ENCODE results near the gene BTN2A1.
"Not testable (repeated sequence)": the region's sequence is repeated elsewhere in the genome, so short reads cannot be mapped to it uniquely, and the experiment has no call there.

BTN2A1 gene

GRCh38 chr6:26502165-26502564 is 44.4 kb downstream of the BTN2A1 start:
- Histone ChIP-seq H3K27ac (ENCODE audit: poor library complexity, severe bottlenecking) (no peak overlapping the region), H3K4me1 (ENCODE audit: insufficient read depth, poor library complexity, severe bottlenecking) (no peaks in the 10 kb centered on the region), H3K9me3 (ENCODE audit: severe bottlenecking) (no peaks in the 10 kb centered on the region), H3K36me3 (ENCODE audit: low read depth) (no peaks in the 10 kb centered on the region), H3K4me3 (ENCODE audit: severe bottlenecking) (no peak overlapping the region), H3K27me3 (ENCODE audit: insufficient read depth, poor library complexity, severe bottlenecking) (peaks cover 18% of the 10 kb centered on the region)
- TF ChIP-seq, protein P1, sequence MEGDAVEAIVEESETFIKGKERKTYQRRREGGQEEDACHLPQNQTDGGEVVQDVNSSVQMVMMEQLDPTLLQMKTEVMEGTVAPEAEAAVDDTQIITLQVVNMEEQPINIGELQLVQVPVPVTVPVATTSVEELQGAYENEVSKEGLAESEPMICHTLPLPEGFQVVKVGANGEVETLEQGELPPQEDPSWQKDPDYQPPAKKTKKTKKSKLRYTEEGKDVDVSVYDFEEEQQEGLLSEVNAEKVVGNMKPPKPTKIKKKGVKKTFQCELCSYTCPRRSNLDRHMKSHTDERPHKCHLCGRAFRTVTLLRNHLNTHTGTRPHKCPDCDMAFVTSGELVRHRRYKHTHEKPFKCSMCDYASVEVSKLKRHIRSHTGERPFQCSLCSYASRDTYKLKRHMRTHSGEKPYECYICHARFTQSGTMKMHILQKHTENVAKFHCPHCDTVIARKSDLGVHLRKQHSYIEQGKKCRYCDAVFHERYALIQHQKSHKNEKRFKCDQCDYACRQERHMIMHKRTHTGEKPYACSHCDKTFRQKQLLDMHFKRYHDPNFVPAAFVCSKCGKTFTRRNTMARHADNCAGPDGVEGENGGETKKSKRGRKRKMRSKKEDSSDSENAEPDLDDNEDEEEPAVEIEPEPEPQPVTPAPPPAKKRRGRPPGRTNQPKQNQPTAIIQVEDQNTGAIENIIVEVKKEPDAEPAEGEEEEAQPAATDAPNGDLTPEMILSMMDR (IDR thresholded peaks at IDR 0.05; ENCODE audit: poor library complexity, severe bottlenecking): no peak
- DNase-seq (ENCODE audit: low spot score) (no peak), ATAC-seq (ENCODE audit: low read depth) (no peak; the same call in 2 of the 3 replicates)

DNA sequence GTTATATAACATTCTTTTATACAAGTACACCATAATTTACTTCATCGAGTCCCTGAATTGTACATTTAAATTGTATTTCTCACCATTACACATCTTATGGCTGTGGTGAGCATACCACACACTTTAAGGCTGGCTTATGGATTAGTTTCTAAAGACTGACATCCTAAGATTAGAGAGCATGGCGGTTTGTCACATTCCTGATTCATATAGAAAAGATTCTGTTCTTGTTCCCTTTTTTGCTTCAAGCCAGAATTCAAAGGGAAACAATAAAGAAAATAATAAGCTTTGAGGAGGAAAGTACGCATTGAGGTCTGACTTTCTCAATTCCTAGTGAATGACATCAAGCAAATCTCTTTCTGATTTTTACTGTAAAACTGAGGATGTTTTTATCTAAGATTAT is 44.9 kb downstream of the BTN2A1 start:
- H3K4me3 ChIP-seq (ENCODE audit: severe bottlenecking): no peak overlapping the region
- peaks cover 18% of the 10 kb centered on the region for H3K27me3 ChIP-seq (ENCODE audit: insufficient read depth, poor library complexity, severe bottlenecking)
- DNase-seq (ENCODE audit: low spot score) (no peak), ATAC-seq (ENCODE audit: low read depth) (no peak)
- no peaks in the 10 kb centered on the region for H3K36me3 ChIP-seq (ENCODE audit: low read depth)
- H3K9me3 ChIP-seq (ENCODE audit: severe bottlenecking): no peaks in the 10 kb centered on the region
- H3K27ac ChIP-seq (ENCODE audit: poor library complexity, severe bottlenecking): no peak overlapping the region
- TF ChIP-seq, protein P1 (IDR thresholded peaks at IDR 0.05; ENCODE audit: poor library complexity, severe bottlenecking): no peak
- no peaks in the 10 kb centered on the region for H3K4me1 ChIP-seq (ENCODE audit: insufficient read depth, poor library complexity, severe bottlenecking)

DNA sequence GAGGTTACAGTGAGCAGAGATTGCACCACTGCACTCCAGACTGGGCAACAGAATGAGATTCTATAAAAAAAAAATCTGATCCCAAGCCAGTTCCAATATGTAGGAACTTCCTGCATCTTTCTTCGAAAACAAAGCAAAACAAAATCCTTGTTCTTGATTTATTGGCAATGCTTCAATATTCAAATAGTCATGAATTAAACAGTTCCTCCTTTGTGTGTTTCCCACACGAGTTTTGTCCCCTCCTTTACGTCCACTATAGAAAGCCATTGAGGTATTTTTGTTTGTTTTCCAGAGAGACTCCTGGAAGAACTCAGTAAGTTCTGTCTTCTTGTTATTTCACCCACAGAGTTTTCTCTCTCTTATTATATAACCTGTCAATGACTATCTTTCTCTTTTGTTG is 49.9 kb downstream of the BTN2A1 start:
- H3K27me3 ChIP-seq (ENCODE audit: insufficient read depth, poor library complexity, severe bottlenecking): peaks cover 2% of the 10 kb centered on the region
- DNase-seq (ENCODE audit: low spot score) (no peak), ATAC-seq (ENCODE audit: low read depth) (no peak)
- TF ChIP-seq, protein P1 (IDR thresholded peaks at IDR 0.05; ENCODE audit: poor library complexity, severe bottlenecking): no peak
- H3K4me3 ChIP-seq (ENCODE audit: severe bottlenecking): no peak overlapping the region
- H3K27ac ChIP-seq (ENCODE audit: poor library complexity, severe bottlenecking): no peak overlapping the region
- H3K4me1 ChIP-seq (ENCODE audit: insufficient read depth, poor library complexity, severe bottlenecking): no peaks in the 10 kb centered on the region
- H3K9me3 ChIP-seq (ENCODE audit: severe bottlenecking): no peaks in the 10 kb centered on the region
- H3K36me3 ChIP-seq (ENCODE audit: low read depth): no peaks in the 10 kb centered on the region

- H3K4me1 ChIP-seq (ENCODE audit: insufficient read depth, poor library complexity, severe bottlenecking); H3K4me3 ChIP-seq (ENCODE audit: severe bottlenecking); DNase-seq (ENCODE audit: low spot score); H3K36me3 ChIP-seq (ENCODE audit: low read depth); H3K27me3 ChIP-seq (ENCODE audit: insufficient read depth, poor library complexity, severe bottlenecking); H3K27ac ChIP-seq (ENCODE audit: poor library complexity, severe bottlenecking); H3K9me3 ChIP-seq (ENCODE audit: severe bottlenecking): not testable (repeated sequence)
- ATAC-seq (ENCODE audit: low read depth): peak; percentile 50; the same call in 1 of the 3 replicates
Measured at GRCh38 chr6:26511033-26511432, 53.3 kb downstream of the BTN2A1 start.

DNA sequence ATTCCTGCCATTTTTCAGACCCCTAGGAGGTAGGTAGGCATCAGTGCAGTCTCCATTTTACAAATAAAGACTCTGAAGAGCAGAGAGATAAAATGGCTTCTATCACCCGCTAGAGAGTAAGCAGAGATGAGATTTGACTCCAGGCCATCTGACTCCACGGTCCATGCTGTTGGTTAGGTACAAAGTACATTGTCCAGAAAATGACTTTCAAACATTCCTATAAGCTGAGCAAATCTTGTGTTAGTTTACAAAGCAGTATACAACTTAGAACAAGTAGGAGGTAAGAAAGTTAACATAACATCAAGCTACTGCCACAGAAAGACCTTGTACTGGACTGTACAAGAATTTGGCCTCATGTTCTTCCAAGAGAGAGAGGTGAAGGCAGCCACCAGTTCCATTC is 57.2 kb downstream of the BTN2A1 start:
- ATAC-seq (ENCODE audit: low read depth) (no peak), DNase-seq (ENCODE audit: low spot score) (no peak)
- H3K4me1 ChIP-seq (ENCODE audit: insufficient read depth, poor library complexity, severe bottlenecking): peaks cover under 1% of the 10 kb centered on the region
- H3K27ac ChIP-seq (ENCODE audit: poor library complexity, severe bottlenecking): no peak overlapping the region
- H3K36me3 ChIP-seq (ENCODE audit: low read depth): no peaks in the 10 kb centered on the region
- TF ChIP-seq, protein P1 (IDR thresholded peaks at IDR 0.05; ENCODE audit: poor library complexity, severe bottlenecking): no peak
- no peak overlapping the region for H3K4me3 ChIP-seq (ENCODE audit: severe bottlenecking)
- H3K9me3 ChIP-seq (ENCODE audit: severe bottlenecking): no peaks in the 10 kb centered on the region
- no peaks in the 10 kb centered on the region for H3K27me3 ChIP-seq (ENCODE audit: insufficient read depth, poor library complexity, severe bottlenecking)
